ENCODE results near the gene KDM1B. TPM values are rescaled to one million over a fixed set of nuclear protein-coding genes. Genes with fewer than 3 reads are reported as not detected.

KDM1B gene
- total RNA-seq, result 7.4 and 9.2 TPM in 2 replicates

GRCh38 chr6:18155150-18155863 lies at the start of gene KDM1B:
TSS of gene KDM1B (plus strand) at chr6:18155422. CDS start at chr6:18159896, 4,474 bp downstream.

DNA sequence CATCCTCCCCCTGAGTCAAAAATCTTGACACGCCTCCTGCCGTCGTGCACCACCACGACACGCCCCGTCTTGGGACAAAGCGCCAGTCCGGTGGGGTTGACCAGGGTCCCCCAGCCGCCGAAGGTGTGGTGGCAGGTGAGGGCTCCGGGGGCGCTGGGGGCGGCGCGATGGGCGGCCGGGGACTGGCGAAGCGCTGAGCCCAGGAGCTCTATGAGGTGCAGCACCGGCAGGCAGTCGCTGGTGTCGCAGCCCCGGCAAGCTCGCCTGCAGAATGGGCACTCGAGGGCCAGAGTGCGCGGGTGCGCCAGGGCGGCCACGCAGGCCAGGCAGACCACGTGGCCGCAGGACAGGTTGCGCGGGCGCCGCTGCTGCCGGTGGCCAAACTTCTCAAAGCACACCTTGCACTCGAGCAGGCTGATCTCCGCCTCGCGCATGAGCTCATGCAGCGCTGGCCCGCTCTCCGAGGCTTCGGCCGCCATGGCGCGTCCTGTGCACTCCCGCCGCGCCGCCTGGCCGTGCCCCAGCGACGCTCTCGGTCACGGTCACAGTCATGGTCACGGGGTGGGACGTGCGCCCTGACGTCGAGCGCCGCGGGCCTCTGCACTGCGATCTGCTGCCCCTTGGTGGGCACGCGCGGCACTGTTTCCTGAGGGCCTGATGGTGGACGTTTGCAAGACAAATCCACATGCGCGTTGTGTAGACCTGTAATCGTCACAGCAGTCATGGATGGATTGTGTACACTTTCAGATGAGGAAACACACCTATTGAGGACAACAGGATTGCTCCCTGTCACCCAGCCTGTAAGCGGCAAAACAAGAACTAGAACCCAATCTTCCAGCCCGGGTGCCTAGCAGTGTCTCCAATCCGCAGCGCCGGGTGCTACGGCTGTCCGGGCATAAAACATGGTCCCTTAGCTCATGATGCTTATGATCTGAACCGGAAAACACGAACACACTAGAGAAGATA lies 32.8 kb upstream of the KDM1B start, which contains the start of gene NHLRC1:
Gene NHLRC1, minus strand, starts transcription at position 550 of the 966 bp plus-strand sequence. Its CDS starts 71 bp downstream, at position 479.

GRCh38 chr6:18154507-18155149 lies 594 bp upstream of the KDM1B start, which contains the start of gene TPMT:
TSS of gene TPMT (minus strand) at chr6:18155077. CDS start at chr6:18149127, 5,950 bp downstream.

DNA sequence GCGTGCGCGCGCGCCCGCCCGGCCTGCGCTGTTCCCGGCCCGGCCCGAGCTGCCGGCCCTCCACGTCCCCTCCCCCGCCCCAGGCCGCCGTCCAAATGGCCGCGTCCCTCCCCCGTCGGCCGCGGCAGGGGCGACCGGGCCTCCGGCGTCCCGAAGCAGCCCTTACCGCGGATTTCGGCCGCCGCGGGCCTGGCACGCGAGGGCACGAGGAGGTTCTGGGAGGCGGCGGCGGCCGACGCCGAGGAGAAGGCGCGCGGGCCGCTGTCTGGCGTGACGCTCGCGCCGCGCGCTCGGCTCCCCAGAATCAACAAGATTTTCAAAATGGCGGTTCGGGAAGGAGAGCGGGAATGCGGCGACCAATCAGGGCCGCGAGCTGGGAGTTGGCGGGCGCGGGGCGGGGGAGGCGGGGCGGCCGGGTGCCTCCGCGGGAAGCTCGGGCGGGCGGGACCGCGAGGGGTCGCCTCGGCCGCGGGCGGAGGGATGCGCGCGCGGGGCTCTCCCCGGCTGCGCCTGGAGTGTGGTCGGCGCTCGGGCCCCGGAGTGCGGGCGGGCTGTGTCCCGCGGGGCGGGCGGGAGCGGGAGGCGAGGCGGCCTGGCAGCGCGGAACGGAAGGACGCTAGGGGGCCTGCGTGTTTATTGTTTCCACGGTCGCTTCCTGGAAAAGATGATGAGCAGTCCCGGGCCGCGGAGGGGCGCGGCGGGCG lies 109.1 kb downstream of the KDM1B start, which contains the start of gene DEK:
Gene DEK, minus strand, starts transcription at position 312 of the 704 bp plus-strand sequence. CDS start 543 bp downstream, outside the sequence.

Other genes starting within 250 kb of the KDM1B start
- 41.6 and 43.4 TPM in 2 replicates for gene KIF13A, start 167.8 kb upstream of the KDM1B start, total RNA-seq
- gene NHLRC1, start 32.7 kb upstream of the KDM1B start, total RNA-seq, result 0.99 and 1.4 TPM in 2 replicates
- 9.4 and 12.6 TPM in 2 replicates for gene TPMT, start 345 bp upstream of the KDM1B start, total RNA-seq
- gene DEK, start 109.1 kb downstream of the KDM1B start, total RNA-seq, result 95.9 and 108 TPM in 2 replicates
- 97.6 and 118 TPM in 2 replicates for gene RNF144B, start 231.9 kb downstream of the KDM1B start, total RNA-seq